Natural killer cell treated with Interleukin-12 subunit alpha and Interleukin-12 subunit beta and Interleukin-15 and Interleukin-18, amount 100 ng/mL, for 72 hours (primary cell): Measurements from ENCODE around the gene IFT88. TPM values are rescaled to one million over a fixed set of nuclear protein-coding genes. Genes with fewer than 3 reads are reported as not detected.

Source experiments
- ATAC-seq, 2 donors: fragments of 150-1000 bp; cut with Tn5 transposase in 1 of 2; sonication (Bioruptor Pico), chemical (Tn5 transposase) in 1 of 2; 2 replicates each; pipeline ENCODE4 v1.10.0; 2021
- DNase-seq: peaks from one replicate; pipeline ENCODE4 v3.0.0; 2022; ENCODE audit warnings: low spot score
- H3K27ac Mint-ChIP-seq, 2 donors: 1 replicate in 1 of 2; 2 replicates in 1 of 2; pipeline ENCODE4 v1.8.0; 2022; ENCODE audit warnings: mixed read lengths in 2 of 2, mild to moderate bottlenecking in 1 of 2, moderate library complexity in 1 of 2
- H3K27me3 Mint-ChIP-seq, 2 donors: 1 replicate in 1 of 2; 2 replicates in 1 of 2; pipeline ENCODE4 v1.8.0; 2022; ENCODE audit warnings: mixed read lengths in 2 of 2
- H3K36me3 Mint-ChIP-seq: one replicate; pipeline ENCODE4 v1.8.0; 2022; ENCODE audit warnings: mixed read lengths
- H3K4me1 Mint-ChIP-seq, 2 donors: 1 replicate in 1 of 2; 2 replicates in 1 of 2; pipeline ENCODE4 v1.8.0; 2022; ENCODE audit warnings: low read depth in 2 of 2, mixed read lengths in 2 of 2, mild to moderate bottlenecking in 1 of 2
- H3K4me3 Mint-ChIP-seq: one replicate; pipeline ENCODE4 v1.8.0; 2022; ENCODE audit warnings: mixed read lengths
- H3K9me3 Mint-ChIP-seq: 2 replicates; pipeline ENCODE4 v1.8.0; 2022; ENCODE audit warnings: mixed read lengths
- total RNA-seq, 2 donors: library from RNA; stranded (reverse); gene quantifications; one replicate each; pipeline ENCODE4 v1.2.3, GENCODE V29; 2022

Gene IFT88
- total RNA-seq, 2 donors from 2014 or later: 4.0 to 10.7 TPM

GRCh38 chr13:20623000-20623399, 56.0 kb downstream of the IFT88 start:
- DNase-seq (no peak), ATAC-seq (no peak)
- Mint-ChIP-seq H3K27me3 (no peaks in the 10 kb centered on the region), H3K9me3 (no peaks in the 10 kb centered on the region), H3K36me3 (peaks cover 8% of the 10 kb centered on the region), H3K27ac (no peak overlapping the region), H3K4me3 (no peak overlapping the region), H3K4me1 (peaks cover 0 to 6% of the 10 kb centered on the region in 2 donors)

- H3K4me3 Mint-ChIP-seq: no peak overlapping the region
Measured at GRCh38 chr13:20624213-20624612, 57.3 kb downstream of the IFT88 start.

GRCh38 chr13:20633802-20634201, 66.8 kb downstream of the IFT88 start:
- ATAC-seq (no peak), DNase-seq (no peak)
- Mint-ChIP-seq H3K27me3 (no peaks in the 10 kb centered on the region), H3K27ac (no peak overlapping the region), H3K4me1 (peaks cover 4 to 6% of the 10 kb centered on the region in 2 donors), H3K4me3 (no peak overlapping the region), H3K9me3 (no peaks in the 10 kb centered on the region), H3K36me3 (peaks cover 9% of the 10 kb centered on the region)

More at GRCh38 chr13:20624213-20624612, 57.3 kb downstream of the IFT88 start:
- no peaks in the 10 kb centered on the region for H3K9me3 Mint-ChIP-seq
- DNase-seq: no peak
- no peaks in the 10 kb centered on the region for H3K27me3 Mint-ChIP-seq
- H3K36me3 Mint-ChIP-seq: peaks cover 8% of the 10 kb centered on the region
- no peak overlapping the region for H3K27ac Mint-ChIP-seq
- peaks cover 0 to 6% of the 10 kb centered on the region in 2 donors for H3K4me1 Mint-ChIP-seq
- no peak for ATAC-seq

GRCh38 chr13:20636079-20636478, 69.1 kb downstream of the IFT88 start:
- H3K4me1 Mint-ChIP-seq: peaks cover 4 to 6% of the 10 kb centered on the region in 2 donors

GRCh38 chr13:20637811-20638210, 70.9 kb downstream of the IFT88 start:
- no peak for ATAC-seq
- peaks cover 4% of the 10 kb centered on the region for H3K36me3 Mint-ChIP-seq
- H3K27ac Mint-ChIP-seq: no peak overlapping the region

More at GRCh38 chr13:20636079-20636478, 69.1 kb downstream of the IFT88 start:
- ATAC-seq (no peak), DNase-seq (no peak)
- H3K36me3 Mint-ChIP-seq: peaks cover 9% of the 10 kb centered on the region
- no peaks in the 10 kb centered on the region for H3K9me3 Mint-ChIP-seq
- no peaks in the 10 kb centered on the region for H3K27me3 Mint-ChIP-seq
- H3K27ac Mint-ChIP-seq: no peak overlapping the region
- no peak overlapping the region for H3K4me3 Mint-ChIP-seq

GRCh38 chr13:20647758-20648157, 80.8 kb downstream of the IFT88 start:
- no peak for DNase-seq
- Mint-ChIP-seq H3K4me3 (no peak overlapping the region), H3K27me3 (no peaks in the 10 kb centered on the region), H3K9me3 (no peaks in the 10 kb centered on the region), H3K27ac (no peak overlapping the region), H3K36me3 (peaks cover 13% of the 10 kb centered on the region), H3K4me1 (peaks cover 0 to 4% of the 10 kb centered on the region in 2 donors)
- no peak for ATAC-seq

More at GRCh38 chr13:20637811-20638210, 70.9 kb downstream of the IFT88 start:
- Mint-ChIP-seq H3K4me1 (peaks cover 4 to 6% of the 10 kb centered on the region in 2 donors), H3K4me3 (no peak overlapping the region), H3K27me3 (no peaks in the 10 kb centered on the region), H3K9me3 (no peaks in the 10 kb centered on the region)
- no peak for DNase-seq

- Mint-ChIP-seq H3K4me1 (peaks cover 0 to 4% of the 10 kb centered on the region in 2 donors), H3K27me3 (no peaks in the 10 kb centered on the region), H3K4me3 (no peak overlapping the region), H3K36me3 (no peaks in the 10 kb centered on the region), H3K27ac (no peak overlapping the region), H3K9me3 (no peaks in the 10 kb centered on the region)
- DNase-seq (no peak), ATAC-seq (no peak)
Measured at GRCh38 chr13:20652946-20653345, 86.0 kb downstream of the IFT88 start.

GRCh38 chr13:20654156-20654555, 87.2 kb downstream of the IFT88 start:
- Mint-ChIP-seq H3K4me1 (peaks cover 0 to 4% of the 10 kb centered on the region in 2 donors), H3K27me3 (no peaks in the 10 kb centered on the region), H3K36me3 (no peaks in the 10 kb centered on the region), H3K4me3 (no peak overlapping the region), H3K27ac (no peak overlapping the region), H3K9me3 (no peaks in the 10 kb centered on the region)
- DNase-seq (no peak), ATAC-seq (no peak)

GRCh38 chr13:20658451-20659040, 91.6 kb downstream of the IFT88 start:
- H3K9me3 Mint-ChIP-seq: no peaks in the 10 kb centered on the region
- no peak overlapping the region for H3K27ac Mint-ChIP-seq
- H3K27me3 Mint-ChIP-seq: no peaks in the 10 kb centered on the region
- ATAC-seq (no peak), DNase-seq (no peak)
- no peak overlapping the region for H3K4me3 Mint-ChIP-seq
- no peaks in the 10 kb centered on the region for H3K4me1 Mint-ChIP-seq
- H3K36me3 Mint-ChIP-seq: no peaks in the 10 kb centered on the region

- Mint-ChIP-seq H3K27ac (no peak overlapping the region), H3K4me3 (no peak overlapping the region), H3K4me1 (no peaks in the 10 kb centered on the region), H3K9me3 (no peaks in the 10 kb centered on the region), H3K36me3 (no peaks in the 10 kb centered on the region), H3K27me3 (no peaks in the 10 kb centered on the region)
- ATAC-seq: no peak
- no peak for DNase-seq
Measured at GRCh38 chr13:20664351-20664750, 97.4 kb downstream of the IFT88 start.

GRCh38 chr13:20666948-20667347, 100.0 kb downstream of the IFT88 start:
- ATAC-seq (no peak), DNase-seq (no peak)
- Mint-ChIP-seq H3K9me3 (no peaks in the 10 kb centered on the region), H3K36me3 (no peaks in the 10 kb centered on the region), H3K4me3 (no peak overlapping the region), H3K27me3 (no peaks in the 10 kb centered on the region), H3K4me1 (peaks cover 0 to 4% of the 10 kb centered on the region in 2 donors), H3K27ac (no peak overlapping the region)

GRCh38 chr13:20667857-20668437, 101.0 kb downstream of the IFT88 start:
- Mint-ChIP-seq H3K4me1 (peaks cover 0 to 4% of the 10 kb centered on the region in 2 donors), H3K27me3 (no peaks in the 10 kb centered on the region), H3K4me3 (no peak overlapping the region), H3K27ac (no peak overlapping the region), H3K36me3 (no peaks in the 10 kb centered on the region), H3K9me3 (no peaks in the 10 kb centered on the region)
- DNase-seq: peak; percentile 61
- peak; percentile 62 to 63 for ATAC-seq

GRCh38 chr13:20669162-20669561, 102.2 kb downstream of the IFT88 start:
- Mint-ChIP-seq H3K36me3 (no peaks in the 10 kb centered on the region), H3K4me3 (no peak overlapping the region), H3K4me1 (peaks cover 0 to 4% of the 10 kb centered on the region in 2 donors), H3K27ac (no peak overlapping the region), H3K27me3 (no peaks in the 10 kb centered on the region), H3K9me3 (no peaks in the 10 kb centered on the region)
- DNase-seq (no peak), ATAC-seq (peak; percentile 84 to 86)

- H3K36me3 Mint-ChIP-seq: no peaks in the 10 kb centered on the region
- no peaks in the 10 kb centered on the region for H3K9me3 Mint-ChIP-seq
- H3K4me3 Mint-ChIP-seq: no peak overlapping the region
- H3K27me3 Mint-ChIP-seq: no peaks in the 10 kb centered on the region
- H3K27ac Mint-ChIP-seq: no peak overlapping the region
- ATAC-seq (no peak), DNase-seq (no peak)
- peaks cover 0 to 4% of the 10 kb centered on the region in 2 donors for H3K4me1 Mint-ChIP-seq
Measured at GRCh38 chr13:20671789-20672188, 104.8 kb downstream of the IFT88 start.
